Activated CD4-positive, alpha-beta T cell treated with anti-CD3 and anti-CD28 coated beads for 1 hour (primary cell): ENCODE measurements around the gene SCAPER.
"Not testable (repeated sequence)": the region's sequence is repeated elsewhere in the genome, so short reads cannot be mapped to it uniquely, and the experiment has no call there.

Source experiments
- DNase-seq: peaks from one replicate; pipeline ENCODE4 v3.0.0-alpha.2; 2020

SCAPER gene

GRCh38 chr15:76335307-76336253, 569.6 kb downstream of the SCAPER start:
- DNase-seq = no peak

GRCh38 chr15:76334438-76335306, 570.5 kb downstream of the SCAPER start:
- no peak for DNase-seq

GRCh38 chr15:76333720-76334437, 571.3 kb downstream of the SCAPER start:
- no peak for DNase-seq

DNA sequence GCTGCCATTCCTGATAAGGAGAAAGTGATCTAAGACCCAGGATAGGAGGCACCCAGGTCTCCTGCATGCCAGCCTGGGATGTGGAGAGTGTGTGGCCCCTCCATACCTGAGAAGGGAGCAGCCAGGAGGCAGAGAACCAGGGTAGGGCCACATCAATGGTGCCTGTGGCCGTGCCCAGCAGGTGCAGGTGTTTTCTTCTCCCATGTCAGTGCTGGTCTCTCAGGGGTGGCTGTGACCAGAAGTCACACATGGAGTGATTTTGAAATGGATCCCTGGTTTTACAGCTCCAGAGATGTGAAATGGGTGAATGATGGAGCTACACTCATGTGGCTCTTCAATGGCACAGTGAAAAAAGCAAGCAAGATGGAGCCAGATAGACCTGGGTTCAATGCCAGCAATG, 571.8 kb downstream of the SCAPER start:
- no peak for DNase-seq

DNA sequence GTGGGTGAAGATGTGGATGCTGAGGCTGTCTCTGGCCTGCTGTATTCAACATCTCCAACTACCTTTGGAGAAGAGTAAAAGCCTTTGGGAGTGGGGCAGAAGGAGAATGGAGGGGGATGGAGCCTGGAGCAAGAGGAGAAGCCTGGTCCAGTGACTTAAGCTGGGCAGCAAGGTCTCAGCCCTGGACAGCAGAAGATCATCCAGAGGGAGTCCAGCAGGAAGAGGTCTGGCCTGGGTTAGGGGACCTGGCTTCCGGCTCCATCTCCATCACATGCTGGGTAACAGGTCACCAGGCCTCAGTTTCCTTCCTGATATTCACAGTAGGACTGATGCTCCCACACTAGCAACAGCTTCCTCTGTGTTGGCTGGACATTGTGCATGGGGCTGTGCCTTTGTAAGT, 572.3 kb downstream of the SCAPER start:
- no peak for DNase-seq

- DNase-seq = no peak
Observed at GRCh38 chr15:76330080-76330680, 575.0 kb downstream of the SCAPER start.

DNA sequence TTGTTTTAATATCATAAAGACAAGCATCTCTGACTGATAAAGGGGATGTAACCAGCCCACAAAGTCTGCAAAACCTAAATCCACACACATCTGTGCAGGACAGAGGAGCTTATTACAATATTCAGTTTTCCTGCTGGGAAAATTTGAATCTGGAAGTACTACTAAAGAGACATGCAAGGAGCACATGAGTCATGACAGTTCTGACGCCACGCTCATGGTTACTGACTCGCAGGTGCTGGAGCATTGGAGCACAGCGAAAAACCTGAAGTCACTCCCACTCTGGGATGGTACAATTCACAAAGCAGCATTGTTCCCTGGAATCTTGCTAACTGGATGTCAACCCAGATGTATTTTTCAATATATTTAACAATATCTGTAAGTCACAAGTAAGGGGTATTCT, 576.2 kb downstream of the SCAPER start:
- DNase-seq = no peak

- no peak for DNase-seq
Observed at GRCh38 chr15:76328106-76328696, 576.9 kb downstream of the SCAPER start.

GRCh38 chr15:76327191-76328105, 577.7 kb downstream of the SCAPER start:
- no peak for DNase-seq

DNA sequence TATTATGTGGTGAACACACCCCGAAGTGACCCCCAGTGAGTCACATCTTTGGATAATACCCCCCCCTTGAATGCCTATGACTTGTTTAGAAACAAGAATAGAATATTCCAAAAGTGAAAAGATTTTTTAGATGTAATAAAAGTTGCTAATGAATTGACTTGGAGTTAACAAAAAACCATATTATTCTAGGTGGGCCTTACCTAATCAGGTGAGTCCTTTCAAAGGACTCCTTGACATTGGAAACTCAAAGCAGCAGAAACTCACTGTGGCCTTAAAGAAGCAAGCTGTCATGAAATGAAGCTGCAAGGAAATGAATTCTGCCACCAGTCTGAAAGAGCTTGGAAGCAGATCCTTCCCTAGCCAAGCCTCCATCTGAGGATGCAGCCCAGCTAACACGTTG, 579.4 kb downstream of the SCAPER start:
- no peak for DNase-seq

- no peak for DNase-seq
Observed at GRCh38 chr15:76324066-76324465, 581.1 kb downstream of the SCAPER start.

GRCh38 chr15:76321602-76322001, 583.5 kb downstream of the SCAPER start:
- no peak for DNase-seq

GRCh38 chr15:76321171-76321570, 584.0 kb downstream of the SCAPER start:
- DNase-seq = no peak

- no peak for DNase-seq
Observed at GRCh38 chr15:76320012-76320411, 585.1 kb downstream of the SCAPER start.

GRCh38 chr15:76313731-76314130, 591.4 kb downstream of the SCAPER start:
- no peak for DNase-seq

DNA sequence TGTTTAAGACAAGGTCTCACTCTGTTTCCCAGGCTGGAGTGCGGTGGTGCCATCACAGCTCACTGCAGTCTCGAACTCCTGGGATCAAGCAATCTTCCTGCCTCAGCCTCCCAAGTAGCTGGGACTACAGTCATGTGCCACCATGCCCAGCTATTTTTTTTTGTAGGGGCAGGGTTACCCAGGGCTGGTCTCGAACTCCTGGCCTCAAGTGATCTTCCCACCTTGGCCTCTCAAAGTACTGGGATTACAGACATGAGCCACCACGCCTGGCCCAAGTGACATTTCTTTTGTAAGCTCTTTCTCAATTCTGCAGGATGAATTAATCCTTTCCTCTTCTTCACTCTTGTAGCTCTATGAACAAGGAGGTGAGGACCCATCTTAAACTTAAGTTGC, 592.0 kb downstream of the SCAPER start:
- DNase-seq = not testable (repeated sequence)

GRCh38 chr15:76312540-76313174, 592.5 kb downstream of the SCAPER start:
- no peak for DNase-seq

DNA sequence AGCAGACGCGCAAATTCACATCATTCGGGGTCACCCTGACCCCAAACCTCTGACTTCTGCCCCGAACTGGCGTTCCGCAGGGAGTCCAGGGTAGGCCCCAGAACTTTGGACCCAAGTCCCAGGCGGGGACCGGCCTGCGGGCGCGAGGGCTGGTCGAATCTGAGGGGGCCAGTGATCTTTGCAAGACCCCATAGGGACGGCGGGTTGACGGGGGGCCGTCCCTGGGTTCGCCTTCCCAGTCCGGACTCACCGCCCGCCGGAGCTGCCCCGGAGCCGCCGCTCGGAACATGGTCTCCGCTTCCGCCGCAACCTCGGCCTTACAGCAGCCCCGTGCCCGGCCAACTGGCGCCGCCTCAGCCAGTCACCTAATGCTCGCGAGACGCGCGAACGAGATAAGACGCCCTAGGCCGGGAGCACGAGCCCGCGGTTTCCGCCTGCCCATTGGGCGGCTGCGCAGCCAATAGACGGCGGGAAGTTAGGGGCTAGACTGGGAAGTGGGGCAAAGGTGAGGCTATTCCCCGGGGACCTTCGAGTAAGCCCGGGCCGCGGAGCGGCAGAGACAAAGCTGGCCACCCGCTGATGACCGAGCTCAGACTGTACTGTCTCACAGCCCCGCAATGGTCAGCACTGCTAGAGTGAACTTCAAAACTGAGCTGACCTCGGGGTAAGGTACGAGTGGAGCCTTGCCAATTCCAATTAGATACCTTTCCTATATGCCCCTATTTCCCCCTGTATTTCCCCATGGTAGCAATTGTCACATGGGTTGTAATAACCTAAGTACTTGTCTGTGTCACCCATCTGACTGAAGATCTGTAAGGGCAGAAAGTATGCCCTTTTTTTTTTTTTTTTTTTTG, 593.8 kb downstream of the SCAPER start, which contains the start of gene ETFA:
Gene ETFA (minus strand): TSS at position 370 of the 854 bp plus-strand sequence. CDS start 81 bp downstream, at position 289.
- peak; percentile 81 for DNase-seq

GRCh38 chr15:76310475-76311099, 594.6 kb downstream of the SCAPER start:
- no peak for DNase-seq
